HepG2 (cell line): ENCODE measurements around the gene ANXA9. TPM values are rescaled to one million over a fixed set of nuclear protein-coding genes. Genes with fewer than 3 reads are reported as not detected.

Source experiments
- BORCS8-MEF2B ChIP-seq: sonication (generic); formaldehyde crosslinking; IDR thresholded peaks from 2 replicates; pipeline ENCODE4 v1.8.0; 2022; ENCODE audit warnings: mild to moderate bottlenecking, missing genetic modification reagents
- E2F2 ChIP-seq: sonication (generic); formaldehyde crosslinking; IDR thresholded peaks from 2 replicates; pipeline ENCODE4 v1.4.0; 2020; ENCODE audit warnings: missing genetic modification reagents, borderline replicate concordance
- GATA4 ChIP-seq: sonication (generic); IDR thresholded peaks from 2 replicates; pipeline ENCODE4 v1.6.1; 2016; ENCODE audit warnings: antibody characterized with exemption, low read depth, borderline replicate concordance
- HIC2 ChIP-seq: sonication (generic); formaldehyde crosslinking; IDR thresholded peaks from 2 replicates; pipeline ENCODE4 v1.9.0; 2022; ENCODE audit warnings: low read depth, missing genetic modification reagents
- HMG20B ChIP-seq: conservative IDR thresholded peaks from 2 replicates; pipeline ENCODE4 v1.6.1; 2016; ENCODE audit warnings: missing genetic modification reagents, missing compliant biosample characterization
- HNF4A ChIP-seq: sonication (generic); formaldehyde crosslinking; IDR thresholded peaks from 2 replicates; pipeline ENCODE4 v1.4.0; 2020; ENCODE audit warnings: missing genetic modification reagents
- IRF2 ChIP-seq: IDR thresholded peaks from 2 replicates; pipeline ENCODE4 v1.6.1; 2018; ENCODE audit warnings: missing genetic modification reagents, missing compliant biosample characterization
- MXI1 ChIP-seq: IDR thresholded peaks from 3 replicates; pipeline ENCODE4 v1.6.1; 2012; ENCODE audit warnings: low read depth, low read length, inconsistent platforms, borderline replicate concordance
- MYC ChIP-seq: sonication (generic); formaldehyde crosslinking; IDR thresholded peaks from 2 replicates; pipeline ENCODE4 v1.9.0; 2021; ENCODE audit warnings: missing genetic modification reagents, borderline replicate concordance
- PLRG1 ChIP-seq: fragments of 450-650 bp; conservative IDR thresholded peaks from 2 replicates; pipeline ENCODE4 v1.6.1; 2016
- POLR2A ChIP-seq, 2 experiments: IDR thresholded peaks; 2 replicates each; pipeline ENCODE4 v1.6.1; 2011; ENCODE audit warnings: low read depth in 2 of 2, low read length in 2 of 2, mild to moderate bottlenecking in 1 of 2, moderate library complexity in 1 of 2; ENCODE audit not compliant: insufficient read depth in 1 of 2
- SIX4 ChIP-seq: sonication (generic); formaldehyde crosslinking; IDR thresholded peaks from 2 replicates; pipeline ENCODE4 v1.4.0; 2020; ENCODE audit warnings: missing genetic modification reagents
- SNAI1 ChIP-seq: sonication (generic); formaldehyde crosslinking; IDR thresholded peaks from 2 replicates; pipeline ENCODE4 v1.5.0; 2020; ENCODE audit warnings: mild to moderate bottlenecking, missing genetic modification reagents, borderline replicate concordance
- SRSF1 ChIP-seq: fragments of 200-400 bp; formaldehyde crosslinking; optimal IDR thresholded peaks from 2 replicates; pipeline ENCODE3; 2017; ENCODE audit warnings: mild to moderate bottlenecking, low read depth, low read length, moderate library complexity
- SUZ12 ChIP-seq: fragments of 150-350 bp; IDR thresholded peaks from 2 replicates; pipeline ENCODE4 v1.6.1; 2014; ENCODE audit warnings: low read depth, low read length
- TP53 ChIP-seq: sonication (generic); formaldehyde crosslinking; conservative IDR thresholded peaks from 2 replicates; pipeline ENCODE4 v1.4.0; 2020; ENCODE audit warnings: missing genetic modification reagents
- ZBTB20 ChIP-seq: sonication (generic); formaldehyde crosslinking; IDR thresholded peaks from 2 replicates; pipeline ENCODE4 v1.8.1; 2023; ENCODE audit warnings: missing genetic modification reagents, low read depth, mild to moderate bottlenecking, borderline replicate concordance
- ZBTB8A ChIP-seq: sonication (generic); formaldehyde crosslinking; IDR thresholded peaks from 2 replicates; pipeline ENCODE4 v1.4.0; 2020; ENCODE audit warnings: mild to moderate bottlenecking, low read depth, missing genetic modification reagents, borderline replicate concordance
- ZNF230 ChIP-seq: sonication (generic); formaldehyde crosslinking; IDR thresholded peaks from 2 replicates; pipeline ENCODE4 v1.4.0; 2020; ENCODE audit warnings: mild to moderate bottlenecking, missing genetic modification reagents
- ZNF24 ChIP-seq: fragments of 450-650 bp; IDR thresholded peaks from 2 replicates; pipeline ENCODE4 v1.6.1; 2017; ENCODE audit warnings: antibody characterized with exemption, mild to moderate bottlenecking
- ZNF333 ChIP-seq: sonication (generic); formaldehyde crosslinking; IDR thresholded peaks from 2 replicates; pipeline ENCODE4 v1.4.0; 2020; ENCODE audit warnings: mild to moderate bottlenecking, missing genetic modification reagents, borderline replicate concordance
- ZNF556 ChIP-seq: sonication (generic); formaldehyde crosslinking; IDR thresholded peaks from 2 replicates; pipeline ENCODE4 v1.4.0; 2020; ENCODE audit warnings: mild to moderate bottlenecking, missing genetic modification reagents, borderline replicate concordance
- ZNF577 ChIP-seq: sonication (generic); formaldehyde crosslinking; IDR thresholded peaks from 2 replicates; pipeline ENCODE4 v1.4.0; 2020; ENCODE audit warnings: mild to moderate bottlenecking, low read depth, missing genetic modification reagents, borderline replicate concordance
- ZNF672 ChIP-seq: sonication (generic); formaldehyde crosslinking; IDR thresholded peaks from 2 replicates; pipeline ENCODE4 v1.8.1; 2022; ENCODE audit warnings: missing genetic modification reagents
- ZNF777 ChIP-seq: sonication (generic); formaldehyde crosslinking; IDR thresholded peaks from 2 replicates; pipeline ENCODE4 v1.4.0; 2020; ENCODE audit warnings: missing genetic modification reagents
- ZZZ3 ChIP-seq: sonication (generic); formaldehyde crosslinking; IDR thresholded peaks from 2 replicates; pipeline ENCODE4 v1.4.0; 2020; ENCODE audit warnings: missing genetic modification reagents, mild to moderate bottlenecking, borderline replicate concordance
- polyA plus RNA-seq, 8 experiments: library from polyadenylated mRNA; depleted of rRNA in 3 of 8; stranded (reverse) in 7 of 8; unstranded in 1 of 8; fragments of >200 nt; fragmentation: Illumina TruSeq in 4 of 8; extraction: Trizol in 4 of 8; gene quantifications; 2 replicates each; pipeline versions ENCODE4 v1.2.1 to v1.2.3, GENCODE V29; 2011 to 2016; ENCODE audit warnings: low read depth in 4 of 8, missing spikeins in 1 of 8, mixed read lengths in 1 of 8; ENCODE audit not compliant: insufficient read depth in 1 of 8
- total RNA-seq, 5 experiments: library from RNA; depleted of rRNA; stranded (reverse); fragments of >200 nt; fragmentation: Illumina TruSeq; extraction: Trizol; gene quantifications; 2 replicates each; pipeline ENCODE4 v1.2.3, GENCODE V29; 2016; ENCODE audit warnings: low read depth in 1 of 5
- TF ChIP-seq, protein P1 (sequence below): IDR thresholded peaks from 2 replicates; pipeline ENCODE4 v1.6.1; 2016; ENCODE audit warnings: mild to moderate bottlenecking, missing biosample characterization, missing genetic modification reagents

The ANXA9 gene
- total and polyA plus RNA-seq, 2 of the 13 experiments (the other 11 are each of a cell fraction or from before 2014, with no cell fraction given): 13.3 to 23.9 TPM

- TF ChIP-seq GATA4 (no peak), ZNF230 (CRISPR knock-in tag) (no peak; the same call in 1 of the 2 replicates), SNAI1 (CRISPR knock-in tag) (no peak), ZZZ3 (CRISPR knock-in tag) (no peak), E2F2 (CRISPR knock-in tag) (0 out of 2 replicates have a peak, but pooled peaks have one; percentile 27), MYC (CRISPR knock-in tag) (no peak), SUZ12 (no peak), ZNF24 (no peak), POLR2A (IDR thresholded peaks at IDR 0.05; ENCODE audit: insufficient read depth in 1 of 2, low read depth in 2 of 2, low read length in 2 of 2) (peak; percentile 49 to 68; a peak in 3 of 4 replicates), IRF2 (CRISPR knock-in tag) (peak; percentile 12; the same call in 1 of the 2 replicates), SIX4 (CRISPR knock-in tag) (no peak; the same call in 1 of the 2 replicates), ZNF577 (no peak), TP53 (CRISPR knock-in tag) (no peak), MXI1 (no peak; the same call in 2 of the 3 replicates), HMG20B (CRISPR knock-in tag) (no peak), ZBTB20 (CRISPR knock-in tag) (no peak; the same call in 1 of the 2 replicates), ZNF556 (CRISPR knock-in tag) (no peak), ZNF777 (no peak), HNF4A (CRISPR knock-in tag) (peak; percentile 54), HIC2 (peak; percentile 65), BORCS8-MEF2B (no peak), ZNF672 (CRISPR knock-in tag) (no peak), ZBTB8A (no peak), PLRG1 (no peak), SRSF1 (no peak), ZNF333 (CRISPR knock-in tag) (no peak)
- TF ChIP-seq, protein P1, sequence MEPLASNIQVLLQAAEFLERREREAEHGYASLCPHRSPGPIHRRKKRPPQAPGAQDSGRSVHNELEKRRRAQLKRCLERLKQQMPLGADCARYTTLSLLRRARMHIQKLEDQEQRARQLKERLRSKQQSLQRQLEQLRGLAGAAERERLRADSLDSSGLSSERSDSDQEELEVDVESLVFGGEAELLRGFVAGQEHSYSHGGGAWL: peak; percentile 36; the same call in 1 of the 2 replicates
Measured at GRCh38 chr1:150971583-150972416, 10.3 kb upstream of the ANXA9 start (continued).
